Measurements from ENCODE around the gene CRIP1. TPM values are rescaled to one million over a fixed set of nuclear protein-coding genes. Genes with fewer than 3 reads are reported as not detected.

CRIP1 gene, protein sequence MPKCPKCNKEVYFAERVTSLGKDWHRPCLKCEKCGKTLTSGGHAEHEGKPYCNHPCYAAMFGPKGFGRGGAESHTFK
- total RNA-seq (2014; rRNA removed; shearing (Covaris generic)) = 1.5 TPM in 1 of 2 replicates, not detected in the other

DNA sequence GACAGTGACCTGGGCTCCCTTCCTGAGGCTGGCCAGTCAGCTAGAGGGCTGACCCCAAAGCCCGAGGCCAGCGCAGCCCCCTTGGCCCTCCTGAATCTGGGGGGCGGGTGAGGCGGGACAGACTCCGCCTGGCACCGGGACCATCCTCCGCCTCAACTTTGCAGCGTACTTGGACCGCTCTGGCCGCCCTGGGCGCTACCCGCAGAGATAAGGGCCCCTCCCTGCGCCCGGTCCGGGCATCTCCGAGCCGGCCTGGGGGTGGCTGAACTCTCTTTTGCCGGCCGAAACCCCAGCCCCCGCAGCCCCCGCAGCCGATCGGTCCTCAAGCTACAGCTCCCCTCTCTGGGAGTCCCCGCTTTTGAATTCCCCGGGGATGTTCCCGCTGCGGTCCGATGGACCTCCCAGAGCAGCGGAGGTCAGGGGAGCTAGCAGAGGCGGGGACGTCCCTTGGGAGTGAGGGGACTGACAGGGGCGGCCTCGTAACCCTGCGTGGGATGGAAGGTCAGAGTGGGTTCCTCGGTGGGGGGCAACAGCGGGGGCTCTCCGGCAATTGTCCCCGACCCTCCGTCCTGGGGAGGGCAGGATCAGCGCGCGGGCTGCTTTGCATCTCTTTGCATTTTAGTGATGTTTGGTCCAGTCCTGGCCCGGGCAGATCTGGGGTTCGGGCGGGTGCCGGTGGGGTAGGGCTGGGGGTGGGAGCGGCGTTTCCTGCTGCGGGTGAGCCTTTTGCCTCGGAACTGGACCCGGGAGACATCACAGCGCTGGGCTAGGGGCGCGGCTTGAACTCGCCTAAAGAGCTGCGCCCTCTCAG is at the start of gene CRIP1:
CRIP1 (plus strand) TSS at position 724 of the 811 bp plus-strand sequence. CDS start 374 bp downstream, outside the sequence.
- no peak for DNase-seq (ENCODE audit: low spot score)

GRCh38 chr14:105436891-105437722 is 49.6 kb upstream of the CRIP1 start:
- no peak for DNase-seq (ENCODE audit: low spot score)

GRCh38 chr14:105437723-105438500 is 48.8 kb upstream of the CRIP1 start:
- no peak for DNase-seq (ENCODE audit: low spot score)

GRCh38 chr14:105439179-105439578 is 47.5 kb upstream of the CRIP1 start:
- no peak for DNase-seq (ENCODE audit: low spot score)

DNA sequence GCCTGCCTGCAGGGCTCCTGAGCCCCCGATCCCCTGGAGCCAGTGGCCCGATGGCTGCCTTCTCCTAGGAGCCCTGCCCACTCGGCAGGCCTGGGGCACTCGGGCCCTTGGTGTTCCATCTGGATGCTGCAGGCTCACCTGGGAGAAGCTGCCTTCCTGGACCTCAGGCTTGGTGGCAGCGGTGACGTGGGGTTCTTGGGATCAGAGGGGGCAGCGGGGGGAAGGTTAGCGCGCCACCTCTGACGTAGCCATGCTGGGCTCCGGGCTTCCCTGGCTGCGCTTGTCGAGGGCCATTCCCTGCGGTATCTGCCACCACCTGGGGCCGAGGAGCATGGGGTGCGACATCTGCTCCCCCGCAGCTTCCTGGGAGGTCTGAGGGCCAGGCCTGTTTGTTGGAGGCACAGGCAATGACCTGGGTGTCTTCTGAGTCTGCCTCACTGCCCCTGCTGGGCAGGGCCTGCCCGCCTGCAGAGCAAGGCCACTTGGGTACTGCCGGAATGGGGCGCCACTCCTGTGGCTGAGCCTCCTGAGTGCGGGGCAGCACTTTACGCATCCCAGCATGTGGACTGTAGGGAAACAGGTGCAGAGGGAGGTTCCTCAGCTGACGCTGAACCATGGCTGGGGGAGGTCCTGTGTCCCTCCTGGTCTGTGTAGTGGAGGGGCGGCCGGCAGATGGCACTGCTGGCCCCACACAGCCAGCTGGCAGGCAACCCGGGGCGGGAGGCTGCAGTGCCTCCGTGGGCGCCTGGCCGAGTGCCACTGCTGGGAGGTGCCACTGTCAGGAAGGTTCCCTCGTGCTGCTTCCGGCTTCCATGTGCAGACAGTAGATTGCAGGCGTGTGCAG is 46.8 kb upstream of the CRIP1 start:
- no peak for DNase-seq (ENCODE audit: low spot score)

- DNase-seq (ENCODE audit: low spot score) = no peak
Measured at GRCh38 chr14:105440554-105440900, 46.2 kb upstream of the CRIP1 start.

DNA sequence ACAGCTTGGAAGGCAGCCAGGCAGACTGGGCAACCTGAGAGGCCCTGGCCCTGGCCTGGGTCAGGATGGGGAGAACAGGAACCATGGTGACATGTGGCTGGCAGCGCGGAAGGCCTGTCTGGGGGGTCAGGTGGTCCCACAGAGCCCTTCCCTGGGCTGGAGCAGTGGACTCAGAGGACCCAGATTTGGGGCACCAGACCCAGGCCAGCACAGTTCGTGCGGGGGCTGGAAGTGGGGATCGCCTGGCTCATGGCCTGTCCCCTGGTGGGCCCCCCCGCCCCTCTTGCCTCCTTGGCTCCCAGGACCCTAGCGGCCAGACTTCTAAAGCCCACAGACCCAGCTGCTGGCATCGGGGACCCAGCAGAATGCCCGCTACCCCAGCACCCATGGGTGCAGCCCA is 45.7 kb upstream of the CRIP1 start:
- DNase-seq (ENCODE audit: low spot score) = no peak

- no peak for DNase-seq (ENCODE audit: low spot score)
Measured at GRCh38 chr14:105442125-105442524, 44.6 kb upstream of the CRIP1 start.

DNA sequence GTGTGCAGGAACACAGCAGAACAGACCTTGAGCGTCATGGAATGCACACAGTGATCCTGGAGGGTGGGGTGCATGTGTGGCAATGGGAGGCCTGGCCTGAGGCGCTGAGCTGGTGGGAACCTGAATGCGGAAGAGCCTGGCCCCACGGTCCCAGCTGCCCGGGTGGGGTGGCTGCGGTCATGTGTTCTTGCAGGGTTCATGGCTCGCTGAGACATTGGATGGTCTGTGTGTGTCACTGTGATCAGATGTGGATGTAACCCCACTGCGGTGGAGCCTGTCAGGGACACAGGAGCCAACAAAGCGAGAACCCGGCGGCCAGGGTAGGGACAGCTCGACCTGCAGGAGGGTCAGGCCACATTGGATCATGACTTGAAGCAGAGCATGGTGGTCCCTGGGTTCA is 43.9 kb upstream of the CRIP1 start:
- no peak for DNase-seq (ENCODE audit: low spot score)

DNA sequence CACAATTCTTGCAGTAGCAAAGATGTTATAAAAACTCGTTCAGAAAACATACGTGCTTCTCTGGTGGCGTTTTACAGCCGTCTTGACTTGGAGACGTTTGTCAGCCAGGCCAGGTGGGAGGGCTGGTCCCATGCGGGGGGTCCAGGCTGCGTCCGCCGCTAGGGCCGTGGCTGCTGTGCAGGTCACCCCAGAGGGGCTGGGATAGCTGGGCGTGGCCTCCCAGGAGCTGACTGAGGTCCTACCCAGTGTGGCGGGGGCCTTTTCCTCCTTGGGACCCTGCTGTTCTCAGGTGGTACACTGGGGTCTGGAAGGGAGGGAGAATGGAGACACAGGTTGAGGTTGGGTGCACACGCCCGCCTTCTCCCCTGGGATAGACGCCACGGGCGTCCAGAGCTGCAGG is 41.8 kb upstream of the CRIP1 start:
- DNase-seq (ENCODE audit: low spot score) = no peak

- DNase-seq (ENCODE audit: low spot score) = no peak
Measured at GRCh38 chr14:105445290-105445689, 41.4 kb upstream of the CRIP1 start.

GRCh38 chr14:105445901-105446845 is 40.5 kb upstream of the CRIP1 start:
- DNase-seq (ENCODE audit: low spot score) = no peak

GRCh38 chr14:105446971-105447370 is 39.7 kb upstream of the CRIP1 start:
- no peak for DNase-seq (ENCODE audit: low spot score)

- DNase-seq (ENCODE audit: low spot score) = no peak
Measured at GRCh38 chr14:105447651-105448640, 38.7 kb upstream of the CRIP1 start.

DNA sequence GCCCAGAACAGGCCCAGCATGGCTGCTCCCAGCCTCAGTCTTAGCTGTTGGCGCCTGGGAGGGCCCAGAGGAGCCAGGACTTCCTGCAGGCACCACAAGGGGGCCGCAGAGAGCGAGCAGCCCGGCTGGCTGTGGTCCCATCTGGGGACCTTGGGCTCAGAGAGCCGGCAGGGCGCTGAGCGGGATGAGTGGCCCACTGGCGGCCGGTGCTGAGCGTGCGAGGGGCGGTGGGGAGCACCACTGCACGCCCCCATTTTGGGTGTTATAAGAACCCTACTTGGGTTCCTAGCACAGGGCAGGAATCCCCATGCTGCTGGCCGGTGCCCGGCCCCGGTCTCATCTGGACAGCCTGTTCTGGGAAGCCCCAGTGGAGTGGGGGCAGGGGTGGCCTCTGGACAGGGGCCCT is 38.0 kb upstream of the CRIP1 start:
- no peak for DNase-seq (ENCODE audit: low spot score)

DNA sequence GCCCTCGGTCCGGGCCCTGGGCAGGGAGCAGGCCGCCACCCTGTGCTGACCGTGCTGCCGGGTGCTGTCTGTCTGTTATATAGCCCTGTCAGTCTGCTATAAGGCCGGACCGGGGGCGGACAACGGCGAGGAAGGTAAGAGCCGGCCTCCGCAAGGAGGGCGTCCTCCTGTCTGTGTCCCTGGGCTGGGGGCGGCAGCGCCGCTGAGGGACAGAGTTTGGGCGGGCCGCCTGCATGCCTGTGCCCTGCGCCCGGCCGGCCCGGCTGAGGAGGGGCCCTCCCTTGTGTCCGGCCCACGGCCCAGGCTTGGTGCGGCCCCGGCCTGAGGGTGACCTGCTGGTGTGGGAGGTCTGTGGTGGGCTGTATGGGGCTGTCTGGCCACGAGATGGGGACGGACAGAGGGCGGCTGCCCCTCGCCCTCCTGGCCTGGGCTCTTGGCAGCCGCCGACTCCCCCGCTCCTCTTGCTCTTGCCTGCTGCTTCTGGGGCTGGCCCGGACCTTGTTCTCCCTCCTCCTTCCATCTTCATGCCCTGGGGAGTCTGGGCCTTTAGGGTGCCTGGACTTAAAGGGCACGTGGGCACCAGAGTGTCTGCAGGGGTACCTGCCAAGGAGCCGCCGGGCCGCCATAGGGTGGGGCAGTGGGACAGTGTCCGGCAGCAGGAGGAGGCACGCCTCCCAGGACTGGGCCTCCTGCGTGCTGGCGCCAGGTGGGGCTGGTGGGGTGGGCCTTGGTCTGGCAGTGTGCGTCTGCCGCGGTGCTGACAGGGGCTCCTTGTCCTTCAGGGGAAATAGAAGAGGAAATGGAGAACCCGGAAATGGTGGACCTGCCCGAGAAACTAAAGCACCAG is 37.2 kb upstream of the CRIP1 start:
- DNase-seq (ENCODE audit: low spot score) = no peak

DNA sequence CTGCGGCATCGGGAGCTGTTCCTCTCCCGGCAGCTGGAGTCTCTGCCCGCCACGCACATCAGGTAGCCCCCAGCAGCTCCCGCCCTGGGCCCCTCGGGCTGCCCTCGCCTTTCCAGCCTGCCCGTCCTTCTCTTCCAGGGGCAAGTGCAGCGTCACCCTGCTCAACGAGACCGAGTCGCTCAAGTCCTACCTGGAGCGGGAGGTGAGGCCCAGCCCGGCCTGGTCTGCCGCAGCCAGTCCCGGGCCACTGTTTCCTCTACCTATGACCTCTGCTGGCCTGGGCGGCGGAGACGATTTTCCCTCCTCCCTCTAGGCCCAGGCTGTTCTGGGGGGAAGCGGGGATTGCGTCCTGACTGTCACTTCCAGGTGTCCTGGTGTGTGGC is 36.6 kb upstream of the CRIP1 start:
- no peak for DNase-seq (ENCODE audit: low spot score)
